ENCODE data around the gene INPP5D. TPM values are rescaled to one million over a fixed set of nuclear protein-coding genes. Genes with fewer than 3 reads are reported as not detected.
"Not testable (repeated sequence)": the region's sequence is repeated elsewhere in the genome, so short reads cannot be mapped to it uniquely, and the experiment has no call there.

The INPP5D gene
- total and polyA plus RNA-seq, 3 donors from 2014 or later: 5.7 to 12.7 (median 11.2) TPM

DNA sequence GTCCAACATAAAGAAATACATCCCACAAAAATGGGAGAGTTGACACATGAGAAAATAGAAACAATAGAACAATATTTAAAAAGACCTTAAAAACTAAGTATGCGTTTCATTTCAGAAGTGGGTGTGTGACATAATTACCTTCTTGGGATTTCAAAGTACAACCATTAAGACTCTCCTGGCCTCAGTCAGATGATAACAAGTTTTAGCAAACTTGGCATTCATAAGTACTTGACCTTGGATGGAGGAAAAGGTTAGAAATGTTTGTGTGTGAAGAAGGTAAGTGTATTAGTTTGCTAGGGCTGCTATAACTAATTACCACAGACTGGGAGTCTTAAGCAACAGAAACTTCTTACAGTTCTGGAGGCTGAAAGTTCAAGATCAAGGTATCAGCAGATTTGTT, 42.2 kb upstream of the INPP5D start:
- no peak for DNase-seq
- H3K4me1 ChIP-seq: no peaks in the 10 kb centered on the region
- no peaks in the 10 kb centered on the region for H3K9me3 ChIP-seq
- no peak overlapping the region for H3K4me3 ChIP-seq
- no peaks in the 10 kb centered on the region for H3K27me3 ChIP-seq
- H3K36me3 ChIP-seq (ENCODE audit: low read depth, missing control alignments): no peaks in the 10 kb centered on the region
- no peak overlapping the region for H3K27ac ChIP-seq
- TF ChIP-seq POLR2A (IDR thresholded peaks at IDR 0.05): no peak
- TF ChIP-seq, protein P1, sequence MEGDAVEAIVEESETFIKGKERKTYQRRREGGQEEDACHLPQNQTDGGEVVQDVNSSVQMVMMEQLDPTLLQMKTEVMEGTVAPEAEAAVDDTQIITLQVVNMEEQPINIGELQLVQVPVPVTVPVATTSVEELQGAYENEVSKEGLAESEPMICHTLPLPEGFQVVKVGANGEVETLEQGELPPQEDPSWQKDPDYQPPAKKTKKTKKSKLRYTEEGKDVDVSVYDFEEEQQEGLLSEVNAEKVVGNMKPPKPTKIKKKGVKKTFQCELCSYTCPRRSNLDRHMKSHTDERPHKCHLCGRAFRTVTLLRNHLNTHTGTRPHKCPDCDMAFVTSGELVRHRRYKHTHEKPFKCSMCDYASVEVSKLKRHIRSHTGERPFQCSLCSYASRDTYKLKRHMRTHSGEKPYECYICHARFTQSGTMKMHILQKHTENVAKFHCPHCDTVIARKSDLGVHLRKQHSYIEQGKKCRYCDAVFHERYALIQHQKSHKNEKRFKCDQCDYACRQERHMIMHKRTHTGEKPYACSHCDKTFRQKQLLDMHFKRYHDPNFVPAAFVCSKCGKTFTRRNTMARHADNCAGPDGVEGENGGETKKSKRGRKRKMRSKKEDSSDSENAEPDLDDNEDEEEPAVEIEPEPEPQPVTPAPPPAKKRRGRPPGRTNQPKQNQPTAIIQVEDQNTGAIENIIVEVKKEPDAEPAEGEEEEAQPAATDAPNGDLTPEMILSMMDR (IDR thresholded peaks at IDR 0.05): no peak
- 88 to 97% methylated on average over 1 of the region's 1 CpG for WGBS, 2 donors
- intact Hi-C loops (cut with DNase I; ENCODE audit: low total_unique reads): no loop called here

DNA sequence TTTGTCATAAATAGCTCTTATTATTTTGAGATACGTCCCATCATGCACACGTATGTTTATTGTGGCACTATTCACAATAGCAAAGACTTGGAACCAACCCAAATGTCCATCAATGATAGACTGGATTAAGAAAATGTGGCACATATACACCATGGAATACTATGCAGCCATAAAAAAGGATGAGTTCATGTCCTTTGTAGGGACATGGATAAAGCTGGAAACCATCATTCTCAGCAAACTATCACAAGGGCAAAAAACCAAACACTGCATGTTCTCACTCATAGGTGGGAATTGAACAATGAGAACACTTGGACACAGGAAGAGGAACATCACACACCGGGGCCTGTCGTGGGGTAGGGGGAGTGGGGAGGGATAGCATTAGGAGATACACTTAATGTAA, 40.5 kb upstream of the INPP5D start:
- intact Hi-C loops (cut with DNase I; ENCODE audit: low total_unique reads); DNase-seq; H3K27me3 ChIP-seq; H3K36me3 ChIP-seq (ENCODE audit: low read depth, missing control alignments); H3K27ac ChIP-seq; H3K4me1 ChIP-seq; H3K9me3 ChIP-seq; H3K4me3 ChIP-seq: not testable (repeated sequence)
- 89 to 96% methylated on average over 4 of the region's 4 CpGs for WGBS, 2 donors

DNA sequence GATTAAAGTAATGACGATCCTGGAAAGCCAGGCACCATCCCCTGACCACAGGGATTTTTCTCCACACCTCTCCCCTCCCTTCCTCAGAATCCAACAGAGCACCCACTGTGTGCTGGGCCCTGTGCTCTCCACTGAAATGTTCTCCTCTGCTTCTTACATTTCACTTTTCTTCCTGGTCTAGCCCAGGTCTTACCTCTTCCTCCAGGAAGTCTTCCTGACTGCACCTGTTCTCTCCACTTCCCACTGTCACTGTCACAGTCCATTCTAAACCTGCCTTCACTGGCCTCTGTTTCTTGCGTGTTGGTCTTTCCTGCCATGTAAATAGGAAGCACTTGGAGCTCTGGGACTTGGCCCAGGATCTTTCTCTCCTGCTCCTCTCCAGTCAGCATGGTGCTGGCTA, 39.7 kb upstream of the INPP5D start:
- DNase-seq: no peak
- Histone ChIP-seq H3K4me3 (no peak overlapping the region), H3K9me3 (no peaks in the 10 kb centered on the region), H3K4me1 (no peaks in the 10 kb centered on the region), H3K27ac (no peak overlapping the region), H3K36me3 (ENCODE audit: low read depth, missing control alignments) (no peaks in the 10 kb centered on the region), H3K27me3 (no peaks in the 10 kb centered on the region)
- no peak for TF ChIP-seq POLR2A (IDR thresholded peaks at IDR 0.05)
- TF ChIP-seq, protein P1 (IDR thresholded peaks at IDR 0.05): no peak
- intact Hi-C loops (cut with DNase I; ENCODE audit: low total_unique reads): no loop called here
- 73 to 97% methylated on average over 2 of the region's 2 CpGs for WGBS, 2 donors

DNA sequence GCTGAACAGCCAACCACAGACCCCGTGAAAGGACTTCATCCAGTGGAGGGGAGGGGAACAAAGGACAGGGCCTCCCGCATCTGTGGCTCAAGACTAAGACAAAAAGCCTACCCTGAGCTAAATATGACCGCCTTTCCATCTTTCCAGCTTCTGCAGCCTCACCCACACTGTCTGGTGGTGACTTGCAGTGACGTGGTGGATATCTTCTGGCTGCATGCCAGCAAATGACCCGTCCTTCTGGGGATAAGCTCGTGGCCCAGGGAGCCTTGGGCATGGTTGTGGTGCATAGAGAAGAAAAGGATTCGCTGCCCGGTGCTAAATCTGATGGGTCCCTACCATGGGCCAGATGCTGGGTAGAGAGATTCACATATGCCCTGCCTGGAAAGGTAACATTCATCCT, 38.4 kb upstream of the INPP5D start:
- DNase-seq: no peak
- no peak overlapping the region for H3K27ac ChIP-seq
- WGBS, 2 donors: 70 to 73% methylated on average over 8 of the region's 8 CpGs
- no peaks in the 10 kb centered on the region for H3K36me3 ChIP-seq (ENCODE audit: low read depth, missing control alignments)
- H3K9me3 ChIP-seq: no peaks in the 10 kb centered on the region
- intact Hi-C loops (cut with DNase I; ENCODE audit: low total_unique reads): no loop called here
- no peaks in the 10 kb centered on the region for H3K4me1 ChIP-seq
- no peak overlapping the region for H3K4me3 ChIP-seq
- TF ChIP-seq, protein P1 (IDR thresholded peaks at IDR 0.05): no peak
- no peaks in the 10 kb centered on the region for H3K27me3 ChIP-seq

DNA sequence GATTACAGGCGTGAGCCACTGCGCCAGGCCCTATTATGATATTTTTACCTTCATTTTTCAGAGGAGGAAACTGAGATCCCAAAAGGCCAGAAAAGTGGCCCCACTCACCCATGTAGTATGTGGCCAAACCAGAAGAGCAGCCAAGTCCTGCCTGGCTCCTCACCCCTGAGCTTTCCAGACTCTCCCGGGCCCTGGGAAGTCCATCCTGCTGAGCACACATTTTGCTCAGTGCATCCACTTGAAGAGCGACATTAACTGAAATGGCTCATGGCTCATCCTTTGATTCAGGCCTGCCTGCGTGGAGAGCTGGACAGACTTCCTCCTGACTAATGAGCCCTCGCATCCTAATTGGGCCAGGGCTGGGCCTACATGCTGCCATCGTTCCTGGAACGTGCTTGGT, 37.6 kb upstream of the INPP5D start:
- DNase-seq: no peak
- 80 to 88% methylated on average over 8 of the region's 8 CpGs for WGBS, 2 donors
- Histone ChIP-seq H3K36me3 (ENCODE audit: low read depth, missing control alignments) (no peaks in the 10 kb centered on the region), H3K27ac (no peak overlapping the region), H3K9me3 (no peaks in the 10 kb centered on the region), H3K27me3 (no peaks in the 10 kb centered on the region), H3K4me1 (no peaks in the 10 kb centered on the region), H3K4me3 (no peak overlapping the region)
- TF ChIP-seq POLR2A (IDR thresholded peaks at IDR 0.05): no peak
- intact Hi-C loops (cut with DNase I; ENCODE audit: low total_unique reads): no loop called here

DNA sequence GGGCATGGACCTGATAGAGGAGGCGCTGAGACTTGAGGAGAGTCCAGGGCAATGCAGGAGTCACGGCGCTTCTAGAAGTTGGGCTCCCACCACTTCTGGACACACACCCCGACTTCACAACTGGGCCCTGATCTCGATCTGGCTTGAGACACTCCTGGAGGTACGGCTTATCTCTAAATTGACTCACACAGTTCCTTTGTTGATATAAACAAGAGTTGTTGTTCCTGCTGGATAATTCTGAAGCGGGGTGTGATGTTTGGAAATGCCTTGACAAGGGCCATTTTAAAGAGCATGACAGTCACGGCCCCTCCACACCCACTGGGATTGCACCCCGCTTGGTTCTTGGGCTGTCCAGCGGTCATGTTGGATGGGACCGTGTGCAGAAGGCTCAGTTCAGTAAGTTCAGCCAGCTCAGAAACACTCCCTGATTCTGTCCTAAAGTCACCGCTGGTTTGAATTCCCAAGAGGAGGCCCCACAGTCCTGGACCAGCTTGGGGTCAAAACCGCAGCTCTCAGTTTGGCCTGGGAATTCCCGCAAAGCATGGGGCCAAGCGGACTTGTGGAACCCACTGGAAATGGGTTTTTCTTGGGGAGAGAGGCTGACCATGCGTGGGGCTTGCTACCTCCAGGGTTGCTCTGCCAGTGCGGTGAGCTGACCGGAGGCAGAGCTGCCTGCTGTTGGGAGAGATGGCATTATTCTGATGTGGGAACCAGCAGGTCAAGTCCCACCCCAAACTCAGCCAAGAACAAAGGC, 37.0 kb upstream of the INPP5D start:
- Histone ChIP-seq H3K9me3 (no peaks in the 10 kb centered on the region), H3K4me3 (no peak overlapping the region), H3K36me3 (ENCODE audit: low read depth, missing control alignments) (no peaks in the 10 kb centered on the region), H3K27ac (no peak overlapping the region), H3K4me1 (no peaks in the 10 kb centered on the region), H3K27me3 (no peaks in the 10 kb centered on the region)
- intact Hi-C loops (cut with DNase I; ENCODE audit: low total_unique reads): no loop called here
- TF ChIP-seq, protein P1 (IDR thresholded peaks at IDR 0.05): no peak
- no peak for TF ChIP-seq POLR2A (IDR thresholded peaks at IDR 0.05)
- WGBS, 2 donors: 87 to 94% methylated on average over 15 to 18 of the region's 18 CpGs
- no peak for DNase-seq

Measured in testis (tissue), 3 donors.